Bronchial epithelial cell (primary cell): Measurements from ENCODE around the gene LRRC41. TPM values are rescaled to one million over a fixed set of nuclear protein-coding genes. Genes with fewer than 3 reads are reported as not detected.
"Not testable (repeated sequence)": the region's sequence is repeated elsewhere in the genome, so short reads cannot be mapped to it uniquely, and the experiment has no call there.

Source experiments
- DNase-seq: peaks from one replicate; pipeline ENCODE4 v3.0.0-alpha.2; 2010; ENCODE audit warnings: low read depth
- FAIRE-seq: peaks from 2 replicates; lab custom pipeline; 2011; peaks lifted over from hg19 to GRCh38; lab: Jason Lieb, UNC
- H3K27me3 ChIP-seq: 2 replicates; pipeline ENCODE4 v1.5.1; 2011; ENCODE audit warnings: low read length; ENCODE audit not compliant: control insufficient read depth, insufficient read depth
- H3K36me3 ChIP-seq: 2 replicates; pipeline ENCODE4 v1.5.1; 2011; ENCODE audit warnings: low read length; ENCODE audit not compliant: control insufficient read depth, insufficient read depth
- H3K4me3 ChIP-seq: 2 replicates; pipeline ENCODE4 v1.5.1; 2011; ENCODE audit warnings: mild to moderate bottlenecking, low read depth, low read length, control low read depth
- total RNA-seq: library from RNA; depleted of rRNA; stranded (reverse); fragments of >200 nt; gene quantifications from 2 replicates; pipeline ENCODE4 v1.2.1, GENCODE V29; 2014
- TF ChIP-seq, protein P1 (sequence below): IDR thresholded peaks from 2 replicates; pipeline ENCODE4 v1.5.1; 2011; ENCODE audit warnings: mild to moderate bottlenecking, moderate library complexity, low read length, control low read depth, inconsistent platforms; ENCODE audit not compliant: insufficient read depth, severe bottlenecking

The LRRC41 gene
- total RNA-seq, 1 donor from 2014 or later = 53.7 TPM

DNA sequence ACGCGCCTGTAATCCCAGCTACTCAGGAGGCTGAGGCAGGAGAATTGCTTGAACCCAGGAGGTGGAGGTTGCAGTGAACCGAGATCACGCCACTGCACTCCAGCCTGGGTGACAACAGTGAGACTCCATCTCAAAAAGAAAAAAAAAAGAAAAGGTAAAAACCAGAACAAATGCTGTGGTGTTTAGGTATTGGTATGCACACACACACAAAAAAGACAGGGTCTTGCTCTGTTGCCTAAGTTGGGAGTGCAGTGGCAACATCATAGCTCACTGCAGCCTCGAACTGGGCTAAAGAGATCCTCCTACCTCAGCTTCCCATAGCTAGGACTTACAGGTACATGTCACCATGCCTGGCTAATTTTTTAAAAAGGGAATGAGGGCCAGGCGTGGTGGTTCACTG lies 15.9 kb upstream of the LRRC41 start:
- not testable (repeated sequence) for H3K4me3 ChIP-seq, FAIRE-seq, H3K27me3 ChIP-seq, DNase-seq, H3K36me3 ChIP-seq

DNA sequence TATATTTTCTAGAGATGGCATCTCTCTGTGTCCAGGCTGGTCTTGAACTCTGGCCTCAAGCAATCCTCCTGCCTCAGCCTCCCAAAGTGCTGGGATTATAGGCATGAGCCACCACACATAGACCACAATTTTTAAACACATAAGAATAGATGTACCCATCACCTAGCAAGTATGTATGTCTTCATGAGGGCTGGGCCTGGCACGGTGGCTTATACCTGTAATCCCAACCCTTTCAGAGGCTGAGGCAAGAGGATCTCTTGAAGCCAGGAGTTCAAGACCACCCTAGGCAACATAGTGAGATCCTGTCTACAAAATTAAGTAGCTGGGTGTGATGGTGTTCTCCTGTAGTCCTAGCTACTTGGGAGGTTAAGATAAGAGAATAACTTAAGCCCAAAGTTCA lies 13.9 kb upstream of the LRRC41 start:
- TF ChIP-seq, protein P1, sequence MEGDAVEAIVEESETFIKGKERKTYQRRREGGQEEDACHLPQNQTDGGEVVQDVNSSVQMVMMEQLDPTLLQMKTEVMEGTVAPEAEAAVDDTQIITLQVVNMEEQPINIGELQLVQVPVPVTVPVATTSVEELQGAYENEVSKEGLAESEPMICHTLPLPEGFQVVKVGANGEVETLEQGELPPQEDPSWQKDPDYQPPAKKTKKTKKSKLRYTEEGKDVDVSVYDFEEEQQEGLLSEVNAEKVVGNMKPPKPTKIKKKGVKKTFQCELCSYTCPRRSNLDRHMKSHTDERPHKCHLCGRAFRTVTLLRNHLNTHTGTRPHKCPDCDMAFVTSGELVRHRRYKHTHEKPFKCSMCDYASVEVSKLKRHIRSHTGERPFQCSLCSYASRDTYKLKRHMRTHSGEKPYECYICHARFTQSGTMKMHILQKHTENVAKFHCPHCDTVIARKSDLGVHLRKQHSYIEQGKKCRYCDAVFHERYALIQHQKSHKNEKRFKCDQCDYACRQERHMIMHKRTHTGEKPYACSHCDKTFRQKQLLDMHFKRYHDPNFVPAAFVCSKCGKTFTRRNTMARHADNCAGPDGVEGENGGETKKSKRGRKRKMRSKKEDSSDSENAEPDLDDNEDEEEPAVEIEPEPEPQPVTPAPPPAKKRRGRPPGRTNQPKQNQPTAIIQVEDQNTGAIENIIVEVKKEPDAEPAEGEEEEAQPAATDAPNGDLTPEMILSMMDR = no peak
- no peak for DNase-seq
- FAIRE-seq = no peak
- no peak overlapping the region for H3K4me3 ChIP-seq
- no peaks in the 10 kb centered on the region for H3K27me3 ChIP-seq
- H3K36me3 ChIP-seq = peaks cover 9% of the 10 kb centered on the region

DNA sequence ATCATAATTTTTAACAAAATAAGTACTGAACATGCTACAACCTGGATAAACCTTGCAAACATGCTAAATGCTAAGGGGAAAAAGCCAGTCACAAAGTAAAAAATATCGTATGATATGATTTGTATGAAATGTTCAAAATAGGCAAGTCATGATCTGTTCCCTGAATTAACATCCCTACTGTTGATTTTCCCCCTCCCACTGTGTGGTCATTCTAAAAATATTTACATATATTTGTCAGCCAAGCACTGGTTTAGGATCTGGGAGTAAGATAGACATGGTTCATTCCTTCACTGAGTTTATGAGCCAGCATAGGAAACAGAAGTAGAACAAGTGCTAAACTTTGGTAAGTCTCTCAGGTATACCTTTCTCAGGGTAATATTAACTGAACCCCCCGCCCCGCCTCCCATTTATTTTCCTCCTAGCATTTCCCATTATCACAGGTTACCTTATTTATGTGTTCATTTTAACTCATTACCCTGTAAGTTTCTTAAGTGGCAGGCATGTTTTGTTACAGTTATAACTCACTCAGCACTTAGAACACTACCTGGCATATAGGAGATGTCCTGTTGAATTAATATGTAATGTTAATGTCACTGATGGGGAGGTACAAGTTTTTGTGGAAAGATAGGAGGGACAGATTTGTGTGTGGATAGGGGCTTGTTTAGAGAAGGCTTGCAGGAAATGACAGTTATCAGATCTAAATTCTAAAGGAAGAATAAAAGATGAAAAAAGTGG lies 12.4 kb upstream of the LRRC41 start:
- H3K36me3 ChIP-seq = peaks cover 10% of the 10 kb centered on the region
- TF ChIP-seq, protein P1 = no peak
- DNase-seq (peak; percentile 76), FAIRE-seq (no peak)
- no peaks in the 10 kb centered on the region for H3K27me3 ChIP-seq
- no peak overlapping the region for H3K4me3 ChIP-seq

DNA sequence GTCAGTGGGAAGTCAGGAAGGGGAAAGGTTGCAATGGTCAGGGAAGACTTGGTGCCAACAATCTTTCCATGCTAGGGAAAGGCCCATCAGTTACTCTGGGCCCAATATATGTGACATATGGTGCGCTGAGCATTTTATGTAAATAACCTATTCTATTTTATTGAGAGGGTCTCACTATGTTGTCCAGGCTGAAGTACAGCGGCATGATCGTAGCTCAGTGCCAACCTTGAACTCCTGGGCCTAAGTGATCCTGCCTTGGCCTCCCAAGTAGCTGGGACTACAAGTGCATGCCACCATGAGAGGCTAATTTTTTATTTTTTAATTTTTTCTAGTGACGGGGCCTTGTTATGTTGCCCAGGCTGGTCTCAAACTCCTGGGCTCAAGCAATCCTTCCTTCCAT lies 6.9 kb upstream of the LRRC41 start:
- no peak overlapping the region for H3K4me3 ChIP-seq
- H3K27me3 ChIP-seq = no peaks in the 10 kb centered on the region
- no peak for FAIRE-seq
- TF ChIP-seq, protein P1 = no peak
- H3K36me3 ChIP-seq = peaks cover 18% of the 10 kb centered on the region
- no peak for DNase-seq

DNA sequence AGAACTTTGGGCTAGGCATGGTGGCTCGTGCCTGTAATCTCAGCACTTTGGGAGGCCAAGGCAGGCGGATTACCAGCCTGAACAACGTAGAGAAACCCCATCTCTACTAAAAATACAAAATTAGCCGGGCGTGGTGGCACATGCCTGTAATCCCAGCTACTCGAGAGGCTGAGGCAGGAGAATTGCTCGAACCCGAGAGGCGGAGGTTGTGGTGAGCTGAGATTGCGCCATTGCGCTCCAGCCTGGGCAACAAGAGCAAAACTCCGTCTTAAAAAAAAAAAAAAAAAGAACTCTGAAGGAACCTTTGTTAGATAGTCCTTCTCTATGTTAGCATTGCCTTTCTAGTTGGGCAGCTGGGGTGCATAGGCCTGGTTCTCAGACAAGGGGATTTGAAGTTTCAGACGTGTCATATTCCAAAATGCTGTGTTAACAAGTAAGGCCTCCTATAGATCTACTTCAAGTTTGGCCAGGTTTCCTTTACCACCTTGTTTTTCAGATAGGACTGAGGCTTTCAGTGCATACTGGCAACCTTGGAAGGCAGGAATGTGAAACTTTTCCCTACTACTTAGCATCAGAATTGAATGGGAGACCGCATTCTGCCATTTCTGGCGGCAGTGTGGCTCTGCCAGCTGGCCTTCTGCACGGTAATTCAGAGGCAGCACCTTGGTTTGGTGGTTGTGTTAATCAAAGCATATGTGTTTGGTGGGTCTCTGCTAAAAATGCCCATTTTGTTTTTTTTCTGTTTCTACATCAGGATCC lies 6.2 kb upstream of the LRRC41 start:
- Histone ChIP-seq H3K4me3 (no peak overlapping the region), H3K27me3 (no peaks in the 10 kb centered on the region), H3K36me3 (peaks cover 18% of the 10 kb centered on the region)
- TF ChIP-seq, protein P1 = no peak
- no peak for DNase-seq
- FAIRE-seq = no peak

DNA sequence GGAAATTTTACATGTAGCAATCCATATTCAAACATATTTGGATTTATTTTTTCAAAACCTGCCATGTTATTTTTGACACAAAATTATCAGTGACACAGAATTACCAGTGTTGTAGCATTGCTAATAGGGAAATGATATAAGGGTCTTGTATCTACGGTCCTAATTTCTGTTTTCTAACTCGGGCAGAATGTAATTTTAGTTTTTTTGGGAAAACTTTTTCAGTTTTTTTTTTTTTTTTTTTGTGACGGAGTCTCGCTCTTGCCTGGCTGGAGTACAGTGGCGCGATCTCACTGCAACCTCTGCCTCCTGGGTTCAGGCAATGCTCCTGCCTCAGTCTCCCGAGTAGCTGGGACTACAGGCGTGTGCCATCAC lies 2.7 kb upstream of the LRRC41 start:
- Histone ChIP-seq H3K27me3 (no peaks in the 10 kb centered on the region), H3K36me3 (peaks cover 10% of the 10 kb centered on the region), H3K4me3 (no peak overlapping the region)
- TF ChIP-seq, protein P1 = no peak
- no peak for DNase-seq
- no peak for FAIRE-seq
